ENCODE results near the gene MAPK12. TPM values are rescaled to one million over a fixed set of nuclear protein-coding genes. Genes with fewer than 3 reads are reported as not detected.

Gene MAPK12
- total and polyA plus RNA-seq, 2 of the 4 experiments (the other 2 are of a cell fraction), result 41.0 to 56.3 TPM

DNA sequence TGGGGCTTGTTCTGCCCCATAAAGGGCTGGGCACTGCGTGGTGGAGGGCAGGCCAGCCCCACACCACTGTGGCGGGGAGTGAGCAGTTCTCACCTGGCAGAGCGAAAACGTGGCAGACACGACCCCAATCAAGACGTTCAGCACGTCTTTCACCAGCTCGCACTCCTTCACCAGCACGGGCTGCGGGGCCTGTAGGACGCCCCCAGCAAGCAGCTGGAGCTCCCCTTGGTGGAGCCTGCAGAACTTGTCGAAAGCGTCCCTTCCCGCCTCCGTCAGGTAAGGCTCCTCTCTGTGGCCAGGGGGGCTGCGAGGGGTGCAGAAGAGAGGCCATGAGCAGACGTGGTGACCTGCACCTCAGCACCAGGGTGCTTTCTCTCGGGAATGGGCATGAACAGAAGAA lies 28.3 kb downstream of the MAPK12 start:
- Histone ChIP-seq H2BK15ac (ENCODE audit: low read depth, low read length) (no peak overlapping the region), H3K79me1 (ENCODE audit: low read depth in 1 of 2, low read length in 2 of 2) (peaks cover 9 to 52% of the 10 kb centered on the region in 2 experiments), H2BK120ac (ENCODE audit: low read depth, low read length) (no peak overlapping the region), H3K36me3 (ENCODE audit: control insufficient read depth, insufficient read depth, low read length) (peaks cover 38% of the 10 kb centered on the region), H3K4me3 (ENCODE audit: insufficient read depth, low read depth, low read length) (no peak overlapping the region), H3K4me2 (ENCODE audit: low read depth, low read length) (no peak overlapping the region), H3K9me3 (ENCODE audit: control insufficient read depth, insufficient read depth, low read length) (no peaks in the 10 kb centered on the region), H2BK20ac (ENCODE audit: low read depth, low read length) (no peak overlapping the region), H4K8ac (ENCODE audit: low read depth in 2 of 2, low read length in 2 of 2) (no peak overlapping the region), H3K27ac (ENCODE audit: insufficient read depth, low read length) (no peak overlapping the region), H3K4me1 (ENCODE audit: control insufficient read depth, insufficient read depth, low read length) (no peaks in the 10 kb centered on the region), H2BK5ac (ENCODE audit: low read depth, low read length, poor library complexity, severe bottlenecking) (no peak overlapping the region), H3K9ac (ENCODE audit: low read depth, low read length) (no peak overlapping the region), H3K14ac (replicated peaks; ENCODE audit: low read depth, low read length) (no peak overlapping the region), H4K5ac (ENCODE audit: low read depth, low read length) (no peak overlapping the region), H3K56ac (ENCODE audit: extremely low read depth, insufficient read depth, low read length) (no peak overlapping the region), H4K91ac (ENCODE audit: insufficient read depth, low read depth, low read length) (no peak overlapping the region), H3K9me1 (ENCODE audit: insufficient read depth, low read length) (peaks cover 14% of the 10 kb centered on the region), H3K18ac (ENCODE audit: low read depth, low read length) (no peak overlapping the region), H2AK5ac (ENCODE audit: low read depth, low read length) (no peak overlapping the region), H3K23ac (ENCODE audit: low read depth, low read length) (no peak overlapping the region), H3K4ac (ENCODE audit: low read depth, low read length) (no peak overlapping the region), H3K27me3 (ENCODE audit: control insufficient read depth, insufficient read depth, low read length) (no peaks in the 10 kb centered on the region), H2AFZ (replicated peaks; ENCODE audit: low read length, poor library complexity) (no peak overlapping the region), H4K20me1 (ENCODE audit: insufficient read depth, low read length) (peaks cover 34% of the 10 kb centered on the region), H2AK9ac (replicated peaks; ENCODE audit: low read depth, low read length, poor library complexity) (peak overlapping the region; percentile 65)
- BruUV-seq (replicated peaks), result no TSS peak
- no peak for DNase-seq
- intact Hi-C loops (cut with micrococcal nuclease), result no loop called here
- ChIA-PET POLR2A (ENCODE audit: unreplicated experiment) (no interaction called here), CTCF (no interaction called here)
- ATAC-seq (ENCODE audit: low read depth), result no peak
- dilution Hi-C loops (cut with HindIII; ENCODE audit: low sequenced_read_pairs, unreplicated experiment), result no loop called here
- 96% methylated on average over 11 of the region's 18 CpGs; no CpG with 5 or more reads in 1 of the 2 experiments for WGBS, 2 experiments (ENCODE audit: extremely low coverage in 2 of 2, insufficient read length in 1 of 2)
- in situ Hi-C loops (cut with MboI; ENCODE audit: low sequenced_read_pairs), result no loop called here
- TF ChIP-seq, protein P1, sequence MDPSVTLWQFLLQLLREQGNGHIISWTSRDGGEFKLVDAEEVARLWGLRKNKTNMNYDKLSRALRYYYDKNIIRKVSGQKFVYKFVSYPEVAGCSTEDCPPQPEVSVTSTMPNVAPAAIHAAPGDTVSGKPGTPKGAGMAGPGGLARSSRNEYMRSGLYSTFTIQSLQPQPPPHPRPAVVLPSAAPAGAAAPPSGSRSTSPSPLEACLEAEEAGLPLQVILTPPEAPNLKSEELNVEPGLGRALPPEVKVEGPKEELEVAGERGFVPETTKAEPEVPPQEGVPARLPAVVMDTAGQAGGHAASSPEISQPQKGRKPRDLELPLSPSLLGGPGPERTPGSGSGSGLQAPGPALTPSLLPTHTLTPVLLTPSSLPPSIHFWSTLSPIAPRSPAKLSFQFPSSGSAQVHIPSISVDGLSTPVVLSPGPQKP (IDR thresholded peaks at IDR 0.05; ENCODE audit: borderline replicate concordance, low read depth, low read length), result no peak
- no peak for TF ChIP-seq MXI1 (IDR thresholded peaks at IDR 0.05; ENCODE audit: borderline replicate concordance, low read depth, low read length)
- no peak for TF ChIP-seq POLR2A (IDR thresholded peaks at IDR 0.05; ENCODE audit: low read depth, low read length)
- TF ChIP-seq, protein P2, sequence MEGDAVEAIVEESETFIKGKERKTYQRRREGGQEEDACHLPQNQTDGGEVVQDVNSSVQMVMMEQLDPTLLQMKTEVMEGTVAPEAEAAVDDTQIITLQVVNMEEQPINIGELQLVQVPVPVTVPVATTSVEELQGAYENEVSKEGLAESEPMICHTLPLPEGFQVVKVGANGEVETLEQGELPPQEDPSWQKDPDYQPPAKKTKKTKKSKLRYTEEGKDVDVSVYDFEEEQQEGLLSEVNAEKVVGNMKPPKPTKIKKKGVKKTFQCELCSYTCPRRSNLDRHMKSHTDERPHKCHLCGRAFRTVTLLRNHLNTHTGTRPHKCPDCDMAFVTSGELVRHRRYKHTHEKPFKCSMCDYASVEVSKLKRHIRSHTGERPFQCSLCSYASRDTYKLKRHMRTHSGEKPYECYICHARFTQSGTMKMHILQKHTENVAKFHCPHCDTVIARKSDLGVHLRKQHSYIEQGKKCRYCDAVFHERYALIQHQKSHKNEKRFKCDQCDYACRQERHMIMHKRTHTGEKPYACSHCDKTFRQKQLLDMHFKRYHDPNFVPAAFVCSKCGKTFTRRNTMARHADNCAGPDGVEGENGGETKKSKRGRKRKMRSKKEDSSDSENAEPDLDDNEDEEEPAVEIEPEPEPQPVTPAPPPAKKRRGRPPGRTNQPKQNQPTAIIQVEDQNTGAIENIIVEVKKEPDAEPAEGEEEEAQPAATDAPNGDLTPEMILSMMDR (conservative IDR thresholded peaks at IDR 0.05; ENCODE audit: low read depth, low read length), result no peak
- no peak for TF ChIP-seq FOS (IDR thresholded peaks at IDR 0.05; ENCODE audit: low read depth, low read length)
- no peak for TF ChIP-seq MAFK (IDR thresholded peaks at IDR 0.05; ENCODE audit: low read depth, low read length)
